Hematopoietic multipotent progenitor cell treated with erythropoietin and hydrocortisone succinate and interleukin-3 and kit ligand, for 17 days (in vitro differentiated cells): ENCODE measurements around the gene ELAVL2.

Experiments
- DNase-seq: peaks from one replicate; pipeline ENCODE4 v3.0.0-alpha.2; 2015; ENCODE audit warnings: low spot score

Gene ELAVL2

GRCh38 chr9:23826120-23826629 is at the start of gene ELAVL2:
Gene ELAVL2 (minus strand): TSS chr9:23826240. CDS start chr9:23762234, 64,006 bp downstream.
- DNase-seq, result no peak

- no peak for DNase-seq
Observed at GRCh38 chr9:23858234-23858633, 32.2 kb upstream of the ELAVL2 start.

- no peak for DNase-seq
Observed at GRCh38 chr9:23855873-23856604, 30.0 kb upstream of the ELAVL2 start.

GRCh38 chr9:23850690-23851629 is 24.9 kb upstream of the ELAVL2 start:
- no peak for DNase-seq

- no peak for DNase-seq
Observed at GRCh38 chr9:23850242-23850689, 24.2 kb upstream of the ELAVL2 start.

- DNase-seq, result no peak
Observed at GRCh38 chr9:23849379-23850035, 23.5 kb upstream of the ELAVL2 start.

GRCh38 chr9:23842565-23843129 is 16.6 kb upstream of the ELAVL2 start:
- DNase-seq, result no peak

GRCh38 chr9:23841304-23841703 is 15.3 kb upstream of the ELAVL2 start:
- DNase-seq, result no peak

- no peak for DNase-seq
Observed at GRCh38 chr9:23837038-23837437, 11.0 kb upstream of the ELAVL2 start.

GRCh38 chr9:23830929-23831730 is 5.1 kb upstream of the ELAVL2 start:
- DNase-seq, result no peak

- DNase-seq, result no peak
Observed at GRCh38 chr9:23830476-23830805, 4.4 kb upstream of the ELAVL2 start.

- DNase-seq, result no peak
Observed at GRCh38 chr9:23829580-23830475, 3.8 kb upstream of the ELAVL2 start.

- no peak for DNase-seq
Observed at GRCh38 chr9:23825700-23826099, 340 bp downstream of the ELAVL2 start.

GRCh38 chr9:23824830-23825591 is 1.0 kb downstream of the ELAVL2 start:
- DNase-seq, result no peak

GRCh38 chr9:23823986-23824829 is 1.8 kb downstream of the ELAVL2 start:
- DNase-seq, result no peak

- no peak for DNase-seq
Observed at GRCh38 chr9:23823269-23823668, 2.8 kb downstream of the ELAVL2 start.

GRCh38 chr9:23822261-23823169 is 3.5 kb downstream of the ELAVL2 start:
- DNase-seq, result no peak
